ENCODE measurements around the gene SGO2. TPM values are rescaled to one million over a fixed set of nuclear protein-coding genes. Genes with fewer than 3 reads are reported as not detected.

SGO2 gene
- total and polyA plus RNA-seq, 10 of the 15 experiments (the other 5 are each of a cell fraction or from before 2014, with no cell fraction given), result 15.8 to 55.2 (median 24.3) TPM

DNA sequence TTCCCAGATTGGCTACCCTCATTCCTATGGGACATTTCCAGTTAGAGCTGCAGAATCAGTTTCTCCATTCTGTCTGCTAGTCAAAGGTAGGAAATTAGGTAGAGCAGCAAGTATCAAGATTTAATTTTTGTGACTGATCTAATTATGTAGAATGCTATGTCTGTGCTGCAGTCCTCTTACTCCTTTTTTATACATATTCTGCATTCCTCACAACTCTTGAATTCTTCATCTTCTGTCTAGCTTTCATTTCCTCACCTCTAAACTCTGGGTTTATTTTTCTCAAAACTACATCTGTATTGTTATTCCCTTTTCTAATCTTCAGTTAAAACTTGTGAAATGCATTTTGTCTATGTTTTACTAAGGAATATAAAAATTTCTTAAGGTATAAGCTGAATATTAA is 8.6 kb downstream of the SGO2 start:
- DNase-seq (ENCODE audit: low read depth, low spot score) (no peak), ATAC-seq (no peak), FAIRE-seq (no peak)
- no TSS peak for BruUV-seq (replicated peaks)
- no peak overlapping the region for H3K4me2 ChIP-seq (ENCODE audit: control insufficient read depth, insufficient read depth)
- no peak overlapping the region for H3K9ac ChIP-seq (ENCODE audit: control insufficient read depth, insufficient read depth, low read length)
- SMC1A ChIA-PET (ENCODE audit: uncharacterized antibody, unreplicated experiment), result interaction anchor here (0.7 to 2.8 kb wide), 7 partner anchors 8 to 168 kb away, joined by 4 to 9 read pairs (median 4); partner anchors contain the start of gene SGO2
- H3K36me3 ChIP-seq (ENCODE audit: control insufficient read depth in 2 of 2, insufficient read depth in 2 of 2, low read length in 1 of 2), result peaks cover 1 to 6% of the 10 kb centered on the region in 2 experiments; a peak in 3 of 4 replicates
- no peak for TF ChIP-seq HCFC1 (IDR thresholded peaks at IDR 0.05; ENCODE audit: low read length)
- TF ChIP-seq TCF3 (IDR thresholded peaks at IDR 0.05; ENCODE audit: borderline replicate concordance, insufficient read depth, low read depth, low read length), result no peak
- TF ChIP-seq, protein P1, sequence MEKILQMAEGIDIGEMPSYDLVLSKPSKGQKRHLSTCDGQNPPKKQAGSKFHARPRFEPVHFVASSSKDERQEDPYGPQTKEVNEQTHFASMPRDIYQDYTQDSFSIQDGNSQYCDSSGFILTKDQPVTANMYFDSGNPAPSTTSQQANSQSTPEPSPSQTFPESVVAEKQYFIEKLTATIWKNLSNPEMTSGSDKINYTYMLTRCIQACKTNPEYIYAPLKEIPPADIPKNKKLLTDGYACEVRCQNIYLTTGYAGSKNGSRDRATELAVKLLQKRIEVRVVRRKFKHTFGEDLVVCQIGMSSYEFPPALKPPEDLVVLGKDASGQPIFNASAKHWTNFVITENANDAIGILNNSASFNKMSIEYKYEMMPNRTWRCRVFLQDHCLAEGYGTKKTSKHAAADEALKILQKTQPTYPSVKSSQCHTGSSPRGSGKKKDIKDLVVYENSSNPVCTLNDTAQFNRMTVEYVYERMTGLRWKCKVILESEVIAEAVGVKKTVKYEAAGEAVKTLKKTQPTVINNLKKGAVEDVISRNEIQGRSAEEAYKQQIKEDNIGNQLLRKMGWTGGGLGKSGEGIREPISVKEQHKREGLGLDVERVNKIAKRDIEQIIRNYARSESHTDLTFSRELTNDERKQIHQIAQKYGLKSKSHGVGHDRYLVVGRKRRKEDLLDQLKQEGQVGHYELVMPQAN (conservative IDR thresholded peaks at IDR 0.05), result no peak
- TF ChIP-seq, protein P2, sequence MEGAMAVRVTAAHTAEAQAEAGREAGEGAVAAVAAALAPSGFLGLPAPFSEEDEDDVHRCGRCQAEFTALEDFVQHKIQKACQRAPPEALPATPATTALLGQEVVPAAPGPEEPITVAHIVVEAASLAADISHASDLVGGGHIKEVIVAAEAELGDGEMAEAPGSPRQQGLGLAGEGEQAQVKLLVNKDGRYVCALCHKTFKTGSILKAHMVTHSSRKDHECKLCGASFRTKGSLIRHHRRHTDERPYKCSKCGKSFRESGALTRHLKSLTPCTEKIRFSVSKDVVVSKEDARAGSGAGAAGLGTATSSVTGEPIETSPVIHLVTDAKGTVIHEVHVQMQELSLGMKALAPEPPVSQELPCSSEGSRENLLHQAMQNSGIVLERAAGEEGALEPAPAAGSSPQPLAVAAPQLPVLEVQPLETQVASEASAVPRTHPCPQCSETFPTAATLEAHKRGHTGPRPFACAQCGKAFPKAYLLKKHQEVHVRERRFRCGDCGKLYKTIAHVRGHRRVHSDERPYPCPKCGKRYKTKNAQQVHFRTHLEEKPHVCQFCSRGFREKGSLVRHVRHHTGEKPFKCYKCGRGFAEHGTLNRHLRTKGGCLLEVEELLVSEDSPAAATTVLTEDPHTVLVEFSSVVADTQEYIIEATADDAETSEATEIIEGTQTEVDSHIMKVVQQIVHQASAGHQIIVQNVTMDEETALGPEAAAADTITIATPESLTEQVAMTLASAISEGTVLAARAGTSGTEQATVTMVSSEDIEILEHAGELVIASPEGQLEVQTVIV (IDR thresholded peaks at IDR 0.05; ENCODE audit: borderline replicate concordance, partially characterized antibody), result no peak
- TF ChIP-seq SREBF1 (IDR thresholded peaks at IDR 0.05; ENCODE audit: low read length), result no peak
- TF ChIP-seq POLR2A (IDR thresholded peaks at IDR 0.05; ENCODE audit: low read depth, low read length), result no peak
- no peak for TF ChIP-seq NRF1 (conservative IDR thresholded peaks at IDR 0.05; ENCODE audit: low read depth, low read length)
- RAD21 ChIA-PET (ENCODE audit: unreplicated experiment), result no interaction called here
- H3K9me3 ChIP-seq (replicated peaks; ENCODE audit: control insufficient read depth, insufficient read depth, low read length), result no peaks in the 10 kb centered on the region
- H3K27me3 ChIP-seq (replicated peaks in 1 of 2; ENCODE audit: control insufficient read depth in 2 of 2, insufficient read depth in 2 of 2, low read length in 1 of 2), result no peaks in the 10 kb centered on the region
- H3K79me2 ChIP-seq (ENCODE audit: control insufficient read depth, insufficient read depth, low read length), result peaks cover 34% of the 10 kb centered on the region
- intact Hi-C loops (cut with micrococcal nuclease; ENCODE audit: unreplicated experiment) (no loop called here), in situ Hi-C loops (cut with MboI) (no loop called here)
- POLR2A ChIA-PET, result interaction anchor here (1.0 to 1.1 kb wide), 2 partner anchors 8 to 9 kb away, joined by 3 to 4 read pairs; partner anchors contain the start of gene SGO2
- H4K20me1 ChIP-seq (ENCODE audit: control insufficient read depth, insufficient read depth), result no peaks in the 10 kb centered on the region
- H3K4me3 ChIP-seq, result no peak overlapping the region
- no peaks in the 10 kb centered on the region for H3K4me1 ChIP-seq (ENCODE audit: control insufficient read depth, insufficient read depth, low read length)
- H3K27ac ChIP-seq (ENCODE audit: control insufficient read depth, insufficient read depth), result no peak overlapping the region
- no peak overlapping the region for H2AFZ ChIP-seq (ENCODE audit: control insufficient read depth, low read depth, low read length)
- CTCF ChIA-PET, result interaction anchor here (0.5 to 2.2 kb wide), 8 partner anchors 7 to 168 kb away, joined by 3 to 12 read pairs (median 3); partner anchors contain the start of gene KCTD18

Data from GM12878 (cell line).